ENCODE results near the gene CD8B2. TPM values are rescaled to one million over a fixed set of nuclear protein-coding genes. Genes with fewer than 3 reads are reported as not detected.
A peak's percentile ranks its signal among the peaks of the same experiment; 100 is the strongest.
"Not testable (repeated sequence)": the region's sequence is repeated elsewhere in the genome, so short reads cannot be mapped to it uniquely, and the experiment has no call there.

Gene CD8B2
- total RNA-seq: 0.29 TPM in 1 of 2 replicates, not detected in the other

GRCh38 chr2:106486551-106487385 is at the start of gene CD8B2:
CD8B2 (plus strand) TSS chr2:106487364; CDS start chr2:106487427, 63 bp downstream.
- not testable (repeated sequence) for H3K4me3 ChIP-seq (ENCODE audit: low read depth, low read length); DNase-seq (ENCODE audit: low read depth)

DNA sequence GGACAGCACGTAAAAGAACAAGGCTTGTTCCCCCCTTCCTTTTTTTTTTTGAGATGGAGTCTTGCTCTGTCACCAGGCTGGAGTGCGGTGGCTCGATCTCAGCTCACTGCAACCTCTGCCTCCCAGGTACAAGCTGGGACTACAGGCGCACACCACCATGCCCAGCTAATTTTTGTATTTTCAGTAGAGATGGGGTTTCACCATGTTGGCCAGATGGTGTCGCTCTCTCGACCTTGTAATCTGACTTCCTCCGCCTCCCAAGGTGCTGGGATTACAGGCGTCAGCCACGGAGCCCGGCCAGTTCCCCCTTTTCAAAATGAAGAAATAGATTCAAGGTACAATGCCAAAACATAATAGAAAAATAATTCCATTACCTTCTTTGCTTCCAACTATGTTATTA is 25.3 kb upstream of the CD8B2 start:
- TF ChIP-seq CTCF (conservative IDR thresholded peaks at IDR 0.05; ENCODE audit: low read depth, low read length): peak; percentile 18

GRCh38 chr2:106467516-106467915 is 19.6 kb upstream of the CD8B2 start:
- H3K4me3 ChIP-seq (ENCODE audit: low read depth, low read length); DNase-seq (ENCODE audit: low read depth): not testable (repeated sequence)

More for the DNA sequence above, 25.3 kb upstream of the CD8B2 start:
- not testable (repeated sequence) for DNase-seq (ENCODE audit: low read depth); H3K4me3 ChIP-seq (ENCODE audit: low read depth, low read length)

- DNase-seq (ENCODE audit: low read depth); H3K4me3 ChIP-seq (ENCODE audit: low read depth, low read length): not testable (repeated sequence)
Measured at GRCh38 chr2:106468107-106468506, 19.1 kb upstream of the CD8B2 start, which contains the start of gene RGPD3. RGPD3 (minus strand) TSS chr2:106468413; CDS start chr2:106468288, 125 bp downstream.

GRCh38 chr2:106470658-106471057 is 16.5 kb upstream of the CD8B2 start:
- not testable (repeated sequence) for DNase-seq (ENCODE audit: low read depth); H3K4me3 ChIP-seq (ENCODE audit: low read depth, low read length)
- TF ChIP-seq CTCF (conservative IDR thresholded peaks at IDR 0.05; ENCODE audit: low read depth, low read length): peak; percentile 26

GRCh38 chr2:106477647-106478046 is 9.5 kb upstream of the CD8B2 start:
- DNase-seq (ENCODE audit: low read depth); H3K4me3 ChIP-seq (ENCODE audit: low read depth, low read length): not testable (repeated sequence)

GRCh38 chr2:106479563-106479962 is 7.6 kb upstream of the CD8B2 start:
- not testable (repeated sequence) for DNase-seq (ENCODE audit: low read depth); H3K4me3 ChIP-seq (ENCODE audit: low read depth, low read length)

DNA sequence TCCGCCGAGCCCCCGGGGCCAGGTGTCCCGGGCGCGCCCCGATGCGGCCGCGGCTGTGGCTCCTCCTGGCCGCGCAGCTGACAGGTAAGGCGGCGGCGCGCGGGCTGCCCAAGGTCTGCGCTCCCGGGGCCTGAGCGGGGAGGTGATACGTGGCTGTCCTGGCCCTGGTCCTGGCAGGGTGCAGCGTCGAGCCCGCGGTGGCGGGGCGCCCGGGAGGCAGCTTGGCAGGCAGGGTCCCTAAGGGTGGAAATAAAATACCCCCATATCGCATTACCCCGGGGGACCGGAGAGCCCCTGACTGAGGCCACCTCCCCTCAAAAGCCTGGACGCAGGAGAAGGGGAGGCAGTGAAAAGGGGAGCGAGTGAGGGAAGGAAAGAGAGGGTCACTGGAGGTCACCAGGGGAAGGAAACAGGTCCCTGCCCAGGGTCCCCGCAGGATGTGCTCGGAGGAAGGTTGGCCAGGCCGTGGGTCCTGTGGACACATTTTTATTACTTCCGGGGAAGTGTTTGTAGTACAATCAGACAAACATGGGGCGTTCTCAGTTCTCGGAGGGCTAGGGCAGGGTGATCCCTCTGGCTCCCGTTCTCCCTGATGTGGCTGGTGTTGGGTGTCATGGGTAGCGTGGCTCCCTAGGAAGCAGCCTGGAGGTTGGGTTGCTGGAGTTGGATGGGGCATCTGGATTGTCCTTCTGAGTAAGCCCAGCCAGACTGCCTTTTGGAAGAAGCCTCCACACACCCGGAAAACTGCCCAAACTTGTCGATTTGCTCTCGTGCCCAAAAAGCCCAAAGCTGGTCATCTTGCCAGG is 425 bp downstream of the CD8B2 start:
- DNase-seq (ENCODE audit: low read depth); H3K4me3 ChIP-seq (ENCODE audit: low read depth, low read length): not testable (repeated sequence)

DNA sequence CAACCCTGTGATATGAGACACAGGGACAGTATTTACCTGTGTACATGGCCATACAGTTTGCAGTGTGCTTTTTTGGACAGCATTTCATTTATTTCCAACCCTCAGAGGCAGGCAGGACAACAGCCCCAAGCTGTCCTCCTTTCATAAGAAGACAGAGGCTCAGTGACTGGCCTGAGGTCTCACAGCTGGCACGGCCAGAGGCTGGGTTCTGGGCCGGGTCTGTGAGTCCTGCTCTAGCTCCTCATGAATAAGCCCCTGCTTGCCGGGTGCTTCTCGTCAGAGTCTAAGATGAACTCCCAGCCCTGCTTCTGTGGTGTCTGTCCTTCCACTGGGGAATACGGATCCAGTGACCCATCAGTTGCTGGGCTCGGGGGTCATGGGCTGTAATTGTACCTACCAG is 2.5 kb downstream of the CD8B2 start:
- H3K4me3 ChIP-seq (ENCODE audit: low read depth, low read length); DNase-seq (ENCODE audit: low read depth): not testable (repeated sequence)

DNA sequence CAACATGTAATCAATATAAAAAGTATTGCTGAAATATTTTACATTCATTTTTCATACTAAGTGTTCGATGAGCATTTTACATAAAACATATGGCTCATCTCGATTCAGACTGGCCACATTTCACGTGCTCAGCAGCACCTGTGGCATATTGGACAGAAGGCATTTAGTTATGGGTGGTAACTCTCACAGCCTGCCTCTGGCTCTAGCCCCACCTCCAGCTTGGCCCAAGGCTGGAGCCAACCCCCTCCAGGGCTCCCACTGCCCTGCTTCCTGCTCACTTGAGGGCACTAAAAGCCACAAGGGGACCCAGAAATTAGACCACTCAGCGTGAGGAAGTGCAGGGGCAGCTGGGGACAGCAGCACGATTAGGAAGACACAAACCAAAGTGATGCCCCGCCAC is 5.2 kb downstream of the CD8B2 start:
- DNase-seq (ENCODE audit: low read depth); H3K4me3 ChIP-seq (ENCODE audit: low read depth, low read length): not testable (repeated sequence)

DNA sequence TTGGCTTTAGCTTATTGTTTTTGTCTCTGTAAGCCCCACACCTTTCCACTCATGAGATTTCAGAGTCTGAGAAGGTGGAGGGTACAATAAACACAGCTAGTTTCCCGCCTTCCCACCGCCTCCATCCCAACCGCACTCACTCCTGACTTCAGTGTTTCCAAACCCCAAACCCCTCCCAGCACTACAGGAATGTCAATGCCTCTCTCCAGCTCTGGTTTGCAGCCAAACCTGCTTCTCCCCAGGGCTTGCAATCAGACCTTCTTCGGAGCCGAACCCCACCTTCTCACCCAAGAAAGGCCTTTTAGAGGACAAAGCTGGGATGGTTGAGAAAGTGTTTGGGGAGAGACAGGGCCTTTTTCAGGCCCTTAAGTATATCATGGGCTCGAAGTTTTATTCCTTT is 5.7 kb downstream of the CD8B2 start:
- DNase-seq (ENCODE audit: low read depth); H3K4me3 ChIP-seq (ENCODE audit: low read depth, low read length): not testable (repeated sequence)

GRCh38 chr2:106498549-106498948 is 11.4 kb downstream of the CD8B2 start:
- DNase-seq (ENCODE audit: low read depth); H3K4me3 ChIP-seq (ENCODE audit: low read depth, low read length): not testable (repeated sequence)

DNA sequence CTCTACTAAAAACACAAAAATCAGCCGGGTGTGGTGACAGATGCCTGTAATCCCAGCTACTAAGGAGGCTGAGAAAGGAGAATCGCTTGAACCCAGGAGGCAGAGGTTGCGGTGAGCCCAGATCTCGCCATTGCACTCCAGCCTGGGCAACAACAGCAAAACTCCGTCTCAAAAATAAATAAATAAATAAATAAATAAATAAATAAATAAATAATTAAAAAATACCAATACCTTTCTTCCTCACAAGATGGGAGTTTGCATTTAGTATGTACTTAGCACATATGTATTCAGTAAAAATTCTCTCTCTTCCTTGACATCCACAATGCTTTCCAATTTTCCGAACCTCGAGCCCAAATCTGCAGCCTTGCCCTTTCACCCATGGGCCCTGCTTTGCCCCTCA is 13.2 kb downstream of the CD8B2 start:
- DNase-seq (ENCODE audit: low read depth); H3K4me3 ChIP-seq (ENCODE audit: low read depth, low read length): not testable (repeated sequence)

- H3K4me3 ChIP-seq (ENCODE audit: low read depth, low read length); DNase-seq (ENCODE audit: low read depth): not testable (repeated sequence)
Measured at GRCh38 chr2:106502351-106502750, 15.2 kb downstream of the CD8B2 start.

DNA sequence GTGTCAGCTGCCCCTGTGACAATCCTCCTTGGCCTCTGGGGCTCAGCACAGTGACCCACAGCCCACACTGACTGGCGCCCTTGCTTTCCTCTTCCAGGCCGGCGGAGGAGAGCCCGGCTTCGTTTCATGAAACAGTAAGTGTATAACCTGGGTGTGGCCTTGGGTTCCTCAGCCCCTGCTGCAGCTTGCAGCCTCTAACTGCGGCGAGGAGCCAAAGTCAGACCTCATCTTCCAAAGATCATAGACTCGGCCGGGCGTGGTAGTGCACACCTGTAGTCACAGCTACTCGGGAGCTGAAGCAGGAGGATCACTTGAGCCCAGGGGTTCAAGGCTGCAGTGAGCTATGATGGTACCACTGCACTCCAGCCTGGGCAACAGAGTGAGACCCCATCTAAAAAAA is 17.0 kb downstream of the CD8B2 start:
- DNase-seq (ENCODE audit: low read depth); H3K4me3 ChIP-seq (ENCODE audit: low read depth, low read length): not testable (repeated sequence)

DNA sequence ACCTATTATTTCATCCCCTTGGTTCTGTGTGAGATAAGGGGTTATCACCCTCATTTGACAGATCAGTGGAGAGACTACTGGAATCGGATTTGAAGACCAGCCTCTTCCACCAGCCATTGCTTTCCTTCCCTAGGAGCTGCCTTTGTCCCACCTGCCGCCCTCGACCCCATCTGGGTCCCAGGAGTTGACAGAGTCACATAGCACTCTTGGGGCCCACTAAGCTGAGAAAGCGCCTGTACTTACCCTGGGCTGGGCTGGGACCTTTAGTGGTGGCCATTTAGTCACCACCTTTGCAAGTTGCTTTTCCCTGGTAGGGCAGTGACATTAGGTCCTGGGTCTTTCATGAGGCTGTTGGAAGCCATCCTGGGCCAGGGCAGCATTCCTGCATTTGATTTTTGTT is 17.6 kb downstream of the CD8B2 start:
- not testable (repeated sequence) for H3K4me3 ChIP-seq (ENCODE audit: low read depth, low read length); DNase-seq (ENCODE audit: low read depth)
